ENCODE results near the gene RPL10. TPM values are rescaled to one million over a fixed set of nuclear protein-coding genes. Genes with fewer than 3 reads are reported as not detected.

RPL10 gene
- total and polyA plus RNA-seq, 2 of the 13 experiments (the other 11 are each of a cell fraction or from before 2014, with no cell fraction given), result 2,381 to 4,713 TPM

DNA sequence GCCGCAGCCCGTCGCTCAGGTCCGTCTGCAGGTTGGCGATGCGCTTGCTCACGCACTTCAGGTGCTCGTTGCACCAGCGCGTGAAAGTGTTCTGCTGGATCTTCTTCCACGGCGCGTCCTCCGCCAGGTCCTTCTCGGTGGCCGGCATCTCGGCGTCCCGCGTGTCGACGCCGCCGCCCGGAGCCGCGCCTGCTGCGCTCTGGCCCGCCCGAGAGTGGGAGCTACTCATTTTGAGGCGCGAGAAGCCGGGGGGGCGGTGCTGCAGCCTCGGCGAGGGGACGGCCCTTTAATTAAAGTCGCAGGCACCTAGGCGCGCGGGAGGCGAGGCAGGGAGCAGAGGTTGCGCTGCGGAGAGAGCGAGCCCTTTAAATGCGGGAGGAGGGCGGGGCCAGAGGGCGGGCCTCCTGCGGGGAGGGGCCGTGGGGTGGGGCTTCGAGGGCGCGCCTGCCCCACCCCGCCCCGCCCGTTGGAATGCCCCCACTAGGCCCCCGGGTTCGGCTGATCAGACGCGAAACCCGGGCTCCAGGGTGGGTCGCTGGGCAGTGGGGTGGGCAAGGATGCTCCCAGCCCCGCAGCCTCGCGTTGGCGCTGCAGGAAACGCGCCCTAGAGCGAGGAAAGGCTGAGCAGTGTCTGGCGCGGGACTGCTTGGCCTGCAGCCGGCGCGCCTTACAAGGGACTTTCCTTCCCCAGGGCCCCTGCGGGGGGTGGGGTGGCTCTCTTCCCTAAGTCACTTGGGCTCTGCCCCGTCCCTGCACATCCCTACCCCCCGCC, 27.0 kb upstream of the RPL10 start (continued):
- TF ChIP-seq, protein P1, sequence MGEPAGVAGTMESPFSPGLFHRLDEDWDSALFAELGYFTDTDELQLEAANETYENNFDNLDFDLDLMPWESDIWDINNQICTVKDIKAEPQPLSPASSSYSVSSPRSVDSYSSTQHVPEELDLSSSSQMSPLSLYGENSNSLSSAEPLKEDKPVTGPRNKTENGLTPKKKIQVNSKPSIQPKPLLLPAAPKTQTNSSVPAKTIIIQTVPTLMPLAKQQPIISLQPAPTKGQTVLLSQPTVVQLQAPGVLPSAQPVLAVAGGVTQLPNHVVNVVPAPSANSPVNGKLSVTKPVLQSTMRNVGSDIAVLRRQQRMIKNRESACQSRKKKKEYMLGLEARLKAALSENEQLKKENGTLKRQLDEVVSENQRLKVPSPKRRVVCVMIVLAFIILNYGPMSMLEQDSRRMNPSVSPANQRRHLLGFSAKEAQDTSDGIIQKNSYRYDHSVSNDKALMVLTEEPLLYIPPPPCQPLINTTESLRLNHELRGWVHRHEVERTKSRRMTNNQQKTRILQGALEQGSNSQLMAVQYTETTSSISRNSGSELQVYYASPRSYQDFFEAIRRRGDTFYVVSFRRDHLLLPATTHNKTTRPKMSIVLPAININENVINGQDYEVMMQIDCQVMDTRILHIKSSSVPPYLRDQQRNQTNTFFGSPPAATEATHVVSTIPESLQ (CRISPR knock-in tag; conservative IDR thresholded peaks at IDR 0.05), result no peak
- TF ChIP-seq, protein P2, sequence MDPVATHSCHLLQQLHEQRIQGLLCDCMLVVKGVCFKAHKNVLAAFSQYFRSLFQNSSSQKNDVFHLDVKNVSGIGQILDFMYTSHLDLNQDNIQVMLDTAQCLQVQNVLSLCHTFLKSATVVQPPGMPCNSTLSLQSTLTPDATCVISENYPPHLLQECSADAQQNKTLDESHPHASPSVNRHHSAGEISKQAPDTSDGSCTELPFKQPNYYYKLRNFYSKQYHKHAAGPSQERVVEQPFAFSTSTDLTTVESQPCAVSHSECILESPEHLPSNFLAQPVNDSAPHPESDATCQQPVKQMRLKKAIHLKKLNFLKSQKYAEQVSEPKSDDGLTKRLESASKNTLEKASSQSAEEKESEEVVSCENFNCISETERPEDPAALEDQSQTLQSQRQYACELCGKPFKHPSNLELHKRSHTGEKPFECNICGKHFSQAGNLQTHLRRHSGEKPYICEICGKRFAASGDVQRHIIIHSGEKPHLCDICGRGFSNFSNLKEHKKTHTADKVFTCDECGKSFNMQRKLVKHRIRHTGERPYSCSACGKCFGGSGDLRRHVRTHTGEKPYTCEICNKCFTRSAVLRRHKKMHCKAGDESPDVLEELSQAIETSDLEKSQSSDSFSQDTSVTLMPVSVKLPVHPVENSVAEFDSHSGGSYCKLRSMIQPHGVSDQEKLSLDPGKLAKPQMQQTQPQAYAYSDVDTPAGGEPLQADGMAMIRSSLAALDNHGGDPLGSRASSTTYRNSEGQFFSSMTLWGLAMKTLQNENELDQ (CRISPR knock-in tag; IDR thresholded peaks at IDR 0.05; ENCODE audit: borderline replicate concordance), result no peak
- TF ChIP-seq SETDB1 (CRISPR knock-in tag; IDR thresholded peaks at IDR 0.05; ENCODE audit: borderline replicate concordance) (no peak), RXRB (CRISPR knock-in tag; IDR thresholded peaks at IDR 0.05; ENCODE audit: borderline replicate concordance) (peak; percentile 29; the same call in 1 of the 2 replicates), NR2F1 (CRISPR knock-in tag; IDR thresholded peaks at IDR 0.05) (no peak), ZSCAN31 (CRISPR knock-in tag; IDR thresholded peaks at IDR 0.05; ENCODE audit: low read depth) (peak; percentile 45; the same call in 1 of the 2 replicates), YY1 (IDR thresholded peaks at IDR 0.05; ENCODE audit: insufficient read depth, insufficient replicate concordance, low read depth, low read length) (peak; percentile 56), CBFB (CRISPR knock-in tag; IDR thresholded peaks at IDR 0.05) (peak; percentile 48; the same call in 1 of the 2 replicates), MED1 (CRISPR knock-in tag; IDR thresholded peaks at IDR 0.05) (peak; percentile 52; the same call in 1 of the 2 replicates), ZNF343 (CRISPR knock-in tag; IDR thresholded peaks at IDR 0.05) (no peak), NR1H2 (CRISPR knock-in tag; IDR thresholded peaks at IDR 0.05; ENCODE audit: borderline replicate concordance, low read depth) (no peak)
- TF ChIP-seq, protein P3, sequence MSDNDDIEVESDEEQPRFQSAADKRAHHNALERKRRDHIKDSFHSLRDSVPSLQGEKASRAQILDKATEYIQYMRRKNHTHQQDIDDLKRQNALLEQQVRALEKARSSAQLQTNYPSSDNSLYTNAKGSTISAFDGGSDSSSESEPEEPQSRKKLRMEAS (IDR thresholded peaks at IDR 0.05), result no peak
- TF ChIP-seq, protein P4, sequence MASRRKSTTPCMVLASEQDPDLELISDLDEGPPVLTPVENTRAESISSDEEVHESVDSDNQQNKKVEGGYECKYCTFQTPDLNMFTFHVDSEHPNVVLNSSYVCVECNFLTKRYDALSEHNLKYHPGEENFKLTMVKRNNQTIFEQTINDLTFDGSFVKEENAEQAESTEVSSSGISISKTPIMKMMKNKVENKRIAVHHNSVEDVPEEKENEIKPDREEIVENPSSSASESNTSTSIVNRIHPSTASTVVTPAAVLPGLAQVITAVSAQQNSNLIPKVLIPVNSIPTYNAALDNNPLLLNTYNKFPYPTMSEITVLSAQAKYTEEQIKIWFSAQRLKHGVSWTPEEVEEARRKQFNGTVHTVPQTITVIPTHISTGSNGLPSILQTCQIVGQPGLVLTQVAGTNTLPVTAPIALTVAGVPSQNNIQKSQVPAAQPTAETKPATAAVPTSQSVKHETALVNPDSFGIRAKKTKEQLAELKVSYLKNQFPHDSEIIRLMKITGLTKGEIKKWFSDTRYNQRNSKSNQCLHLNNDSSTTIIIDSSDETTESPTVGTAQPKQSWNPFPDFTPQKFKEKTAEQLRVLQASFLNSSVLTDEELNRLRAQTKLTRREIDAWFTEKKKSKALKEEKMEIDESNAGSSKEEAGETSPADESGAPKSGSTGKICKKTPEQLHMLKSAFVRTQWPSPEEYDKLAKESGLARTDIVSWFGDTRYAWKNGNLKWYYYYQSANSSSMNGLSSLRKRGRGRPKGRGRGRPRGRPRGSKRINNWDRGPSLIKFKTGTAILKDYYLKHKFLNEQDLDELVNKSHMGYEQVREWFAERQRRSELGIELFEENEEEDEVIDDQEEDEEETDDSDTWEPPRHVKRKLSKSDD (CRISPR knock-in tag; IDR thresholded peaks at IDR 0.05; ENCODE audit: low read depth), result no peak
- TF ChIP-seq, protein P5, sequence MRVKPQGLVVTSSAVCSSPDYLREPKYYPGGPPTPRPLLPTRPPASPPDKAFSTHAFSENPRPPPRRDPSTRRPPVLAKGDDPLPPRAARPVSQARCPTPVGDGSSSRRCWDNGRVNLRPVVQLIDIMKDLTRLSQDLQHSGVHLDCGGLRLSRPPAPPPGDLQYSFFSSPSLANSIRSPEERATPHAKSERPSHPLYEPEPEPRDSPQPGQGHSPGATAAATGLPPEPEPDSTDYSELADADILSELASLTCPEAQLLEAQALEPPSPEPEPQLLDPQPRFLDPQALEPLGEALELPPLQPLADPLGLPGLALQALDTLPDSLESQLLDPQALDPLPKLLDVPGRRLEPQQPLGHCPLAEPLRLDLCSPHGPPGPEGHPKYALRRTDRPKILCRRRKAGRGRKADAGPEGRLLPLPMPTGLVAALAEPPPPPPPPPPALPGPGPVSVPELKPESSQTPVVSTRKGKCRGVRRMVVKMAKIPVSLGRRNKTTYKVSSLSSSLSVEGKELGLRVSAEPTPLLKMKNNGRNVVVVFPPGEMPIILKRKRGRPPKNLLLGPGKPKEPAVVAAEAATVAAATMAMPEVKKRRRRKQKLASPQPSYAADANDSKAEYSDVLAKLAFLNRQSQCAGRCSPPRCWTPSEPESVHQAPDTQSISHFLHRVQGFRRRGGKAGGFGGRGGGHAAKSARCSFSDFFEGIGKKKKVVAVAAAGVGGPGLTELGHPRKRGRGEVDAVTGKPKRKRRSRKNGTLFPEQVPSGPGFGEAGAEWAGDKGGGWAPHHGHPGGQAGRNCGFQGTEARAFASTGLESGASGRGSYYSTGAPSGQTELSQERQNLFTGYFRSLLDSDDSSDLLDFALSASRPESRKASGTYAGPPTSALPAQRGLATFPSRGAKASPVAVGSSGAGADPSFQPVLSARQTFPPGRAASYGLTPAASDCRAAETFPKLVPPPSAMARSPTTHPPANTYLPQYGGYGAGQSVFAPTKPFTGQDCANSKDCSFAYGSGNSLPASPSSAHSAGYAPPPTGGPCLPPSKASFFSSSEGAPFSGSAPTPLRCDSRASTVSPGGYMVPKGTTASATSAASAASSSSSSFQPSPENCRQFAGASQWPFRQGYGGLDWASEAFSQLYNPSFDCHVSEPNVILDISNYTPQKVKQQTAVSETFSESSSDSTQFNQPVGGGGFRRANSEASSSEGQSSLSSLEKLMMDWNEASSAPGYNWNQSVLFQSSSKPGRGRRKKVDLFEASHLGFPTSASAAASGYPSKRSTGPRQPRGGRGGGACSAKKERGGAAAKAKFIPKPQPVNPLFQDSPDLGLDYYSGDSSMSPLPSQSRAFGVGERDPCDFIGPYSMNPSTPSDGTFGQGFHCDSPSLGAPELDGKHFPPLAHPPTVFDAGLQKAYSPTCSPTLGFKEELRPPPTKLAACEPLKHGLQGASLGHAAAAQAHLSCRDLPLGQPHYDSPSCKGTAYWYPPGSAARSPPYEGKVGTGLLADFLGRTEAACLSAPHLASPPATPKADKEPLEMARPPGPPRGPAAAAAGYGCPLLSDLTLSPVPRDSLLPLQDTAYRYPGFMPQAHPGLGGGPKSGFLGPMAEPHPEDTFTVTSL (CRISPR knock-in tag; IDR thresholded peaks at IDR 0.05; ENCODE audit: borderline replicate concordance), result no peak

Data from HepG2 (cell line).